GM18508 (cell line): ENCODE results near the gene TNFRSF1A.

ENCODE experiments used
- ATAC-seq: cut with Tn5 transposase; IDR thresholded peaks from one replicate; pipeline ENCODE4 v1.9.1; 2021; ENCODE audit warnings: moderate number of reproducible peaks; ENCODE audit not compliant: insufficient read depth, unreplicated experiment

The TNFRSF1A gene

DNA sequence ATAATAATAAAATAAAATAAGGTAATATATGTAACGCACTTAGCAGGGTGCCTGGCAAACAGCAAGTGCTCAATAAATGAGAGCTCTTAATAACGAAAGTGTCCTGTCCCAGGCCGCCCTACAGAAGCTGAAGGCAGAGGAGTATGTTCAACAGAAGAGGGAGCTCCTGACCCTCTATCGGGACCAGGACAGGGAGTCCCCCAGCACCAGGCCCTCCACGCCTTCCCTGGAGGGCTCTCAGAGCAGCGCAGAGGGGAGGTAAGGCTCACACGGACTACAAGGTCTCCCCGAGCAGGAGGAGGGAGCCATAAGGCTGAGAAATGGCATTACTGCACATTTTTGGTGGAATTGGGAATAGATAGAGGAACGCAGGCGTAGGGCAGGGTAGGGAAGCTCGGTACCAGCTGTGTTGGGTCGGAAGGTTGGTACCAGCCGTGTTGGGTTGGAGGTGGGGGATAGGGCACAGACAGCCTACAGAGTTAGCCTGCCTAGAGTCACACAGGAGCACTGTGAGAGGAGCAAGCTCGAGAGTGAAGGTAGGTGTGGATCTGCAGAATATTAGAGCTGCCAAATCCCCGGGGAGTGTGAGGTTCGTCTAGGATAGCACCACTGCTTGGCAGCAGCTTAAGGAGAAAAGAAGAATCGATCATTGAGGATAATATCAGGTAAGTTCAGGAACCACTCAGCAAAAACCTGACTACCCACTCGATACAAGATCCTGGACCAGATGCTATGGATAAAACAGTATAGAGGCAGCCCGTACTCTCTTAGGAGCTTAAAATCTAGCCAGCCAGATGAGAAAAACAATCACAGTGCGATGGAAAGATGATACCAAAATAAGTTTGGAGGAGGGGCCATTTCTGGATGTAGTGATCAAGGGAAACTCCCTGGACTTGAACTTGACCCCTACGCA is 15.3 kb downstream of the TNFRSF1A start:
- ATAC-seq: no peak

- ATAC-seq: no peak
Observed at GRCh38 chr12:6324936-6325750, 16.7 kb downstream of the TNFRSF1A start.

DNA sequence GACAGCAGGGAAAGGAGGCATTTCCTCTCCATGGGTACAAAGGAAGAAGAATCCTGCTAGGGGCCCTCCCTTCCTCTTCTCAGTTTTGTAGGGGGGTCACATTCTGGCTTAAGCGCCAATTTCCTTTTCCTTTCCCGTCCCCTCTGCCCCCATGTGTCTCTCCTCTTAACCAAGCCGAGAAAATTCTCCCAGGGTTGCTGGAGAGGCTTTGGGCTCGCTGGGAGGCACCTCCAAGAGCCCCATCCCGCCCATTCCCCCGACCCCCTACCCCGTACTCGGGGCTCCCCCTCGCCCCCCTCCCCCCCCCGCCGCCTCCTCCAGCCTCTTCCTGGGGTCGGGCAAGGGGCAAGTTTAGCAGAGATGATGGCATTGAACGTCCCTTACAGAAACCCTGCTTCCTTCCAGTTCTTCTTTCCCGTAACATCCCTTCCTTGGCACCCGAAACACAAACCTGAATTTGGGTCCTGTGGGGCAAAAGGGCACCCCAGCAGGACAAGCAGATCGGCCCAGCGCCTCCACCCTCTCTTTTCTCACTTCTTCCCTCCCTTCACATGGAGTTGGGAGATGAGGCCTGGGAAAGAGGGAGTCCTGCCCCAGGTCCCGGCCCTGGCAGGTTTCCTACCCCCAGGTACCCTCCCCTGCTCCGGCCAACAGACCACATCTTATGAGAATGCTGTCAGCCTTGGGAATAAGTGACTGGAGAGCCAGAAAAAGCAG is 17.7 kb downstream of the TNFRSF1A start:
- ATAC-seq: no peak

DNA sequence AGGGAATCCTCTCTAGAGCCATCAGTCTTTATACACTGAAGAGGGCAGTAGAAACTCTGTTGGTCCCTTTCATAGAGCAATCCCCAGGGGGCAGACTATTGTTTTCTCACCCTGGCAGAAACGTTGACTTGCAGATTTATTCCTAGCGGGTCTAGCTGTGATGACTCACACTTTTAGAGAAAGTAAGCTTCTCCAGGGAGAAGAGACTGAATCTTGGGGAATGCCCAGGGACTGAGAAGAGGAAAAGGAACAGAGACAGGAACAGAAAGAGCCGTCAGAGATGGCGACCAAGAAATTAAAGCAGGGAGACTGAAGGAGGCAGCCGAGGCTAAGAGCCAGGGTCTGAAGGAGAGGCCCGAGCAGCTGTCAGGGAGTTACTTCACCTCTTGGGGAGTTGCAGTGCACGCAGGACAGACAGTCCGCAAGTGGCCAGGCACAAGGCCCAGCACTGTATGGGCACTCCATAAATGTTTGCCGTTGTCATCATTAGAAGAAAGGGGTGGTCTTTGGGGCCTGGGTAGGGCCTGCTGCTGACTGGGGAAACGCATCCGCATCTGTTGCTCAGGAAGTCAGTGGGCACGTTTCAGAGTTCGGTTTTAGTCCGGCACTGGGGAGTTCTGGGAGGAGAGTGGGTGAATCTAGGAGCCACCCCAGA is 18.4 kb downstream of the TNFRSF1A start:
- ATAC-seq: no peak

DNA sequence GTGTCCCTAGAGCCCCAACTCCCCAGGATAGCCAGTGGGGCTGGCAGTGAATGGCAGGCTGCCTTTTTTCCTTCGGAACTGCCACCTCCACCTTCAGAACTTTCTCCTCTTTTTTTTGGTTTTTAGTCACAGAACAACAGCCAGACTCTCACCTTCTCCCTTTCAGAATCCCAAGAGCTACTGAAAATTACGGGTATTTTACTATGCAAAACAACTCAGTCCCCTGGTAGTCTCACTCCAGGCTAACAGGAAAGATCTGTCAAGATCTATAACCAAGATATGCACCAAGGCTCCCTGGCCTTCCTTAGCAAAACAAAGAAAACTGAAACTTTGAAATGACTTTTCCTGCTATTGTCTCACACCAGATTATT is 18.9 kb downstream of the TNFRSF1A start:
- ATAC-seq: no peak

DNA sequence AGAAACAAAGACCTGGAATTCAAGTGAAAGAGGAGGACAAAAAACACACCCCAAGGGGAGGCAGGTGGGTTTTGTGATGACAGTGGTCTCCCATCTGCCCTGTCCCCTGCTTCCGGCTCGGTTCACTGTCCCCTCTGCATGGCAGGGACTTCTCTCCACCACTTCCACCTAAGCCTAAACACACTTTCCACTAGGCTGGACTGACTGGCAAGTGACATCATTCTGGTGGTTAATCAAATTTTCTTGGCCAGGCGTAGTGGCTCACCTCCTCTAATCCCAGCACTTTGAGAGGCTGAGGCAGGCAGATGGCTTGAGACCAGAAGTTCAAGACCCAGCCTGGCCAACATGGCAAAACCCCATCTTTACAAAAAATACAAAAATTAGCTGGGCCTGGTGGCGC is 19.5 kb downstream of the TNFRSF1A start:
- no peak for ATAC-seq

- no peak for ATAC-seq
Observed at GRCh38 chr12:6321905-6322304, 20.0 kb downstream of the TNFRSF1A start.

DNA sequence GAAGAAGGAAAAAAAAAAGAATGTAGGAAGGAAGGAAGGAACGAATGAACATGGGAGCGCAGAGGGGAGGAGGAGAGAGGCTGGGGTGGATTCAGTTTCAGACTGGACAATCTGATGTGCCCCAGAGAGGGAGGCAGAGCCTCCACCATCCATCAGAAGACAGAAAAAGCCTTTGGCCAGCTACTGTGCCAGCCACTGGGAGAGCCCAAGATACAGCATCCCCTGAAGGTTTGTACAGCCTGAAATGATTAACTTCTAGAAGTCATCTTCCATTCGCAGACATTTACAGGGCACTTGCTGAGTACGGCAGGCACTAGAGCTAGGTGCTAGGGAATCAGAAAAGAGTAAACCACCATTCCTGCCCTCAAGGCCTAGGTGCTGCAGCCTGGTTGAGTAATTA is 22.4 kb downstream of the TNFRSF1A start:
- ATAC-seq: no peak

- no peak for ATAC-seq
Observed at GRCh38 chr12:6318440-6318879, 23.4 kb downstream of the TNFRSF1A start.

DNA sequence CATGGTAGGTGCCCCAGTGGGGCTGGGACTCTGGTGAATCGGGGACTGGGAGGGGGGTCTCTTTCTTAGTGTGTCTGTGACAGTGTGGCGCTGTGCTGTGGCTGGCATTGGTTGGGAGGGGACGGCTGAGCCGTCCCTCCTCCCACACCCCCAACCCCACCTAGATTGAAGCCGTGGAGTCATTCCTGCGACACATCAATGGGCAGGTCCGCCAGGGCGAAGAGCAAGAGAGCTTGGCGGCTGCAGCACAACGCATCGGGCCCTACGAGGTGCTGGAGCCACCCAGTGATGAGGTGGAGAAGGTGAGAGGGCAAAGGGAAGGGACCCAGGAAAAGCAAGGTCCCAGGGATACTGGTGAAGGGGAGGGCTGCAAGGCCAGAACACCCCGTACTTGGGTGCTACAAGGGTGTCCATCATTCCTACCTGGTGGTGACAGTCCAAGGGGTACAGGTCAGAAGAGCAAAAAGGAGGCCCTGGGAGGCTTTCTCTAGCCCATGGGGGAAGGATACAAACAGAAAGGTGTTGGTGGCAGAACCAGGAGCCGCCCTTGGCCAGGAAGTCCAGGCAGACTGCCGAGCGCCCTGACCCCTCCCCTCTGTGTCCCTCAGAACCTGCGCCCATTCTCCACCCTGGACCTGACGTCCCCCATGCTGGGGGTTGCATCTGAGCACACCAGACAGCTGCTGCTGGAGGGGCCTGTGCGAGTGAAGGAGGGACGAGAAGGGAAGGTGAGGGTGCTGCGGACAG is 24.0 kb downstream of the TNFRSF1A start:
- no peak for ATAC-seq

- ATAC-seq: no peak
Observed at GRCh38 chr12:6316921-6317692, 24.8 kb downstream of the TNFRSF1A start.

GRCh38 chr12:6315704-6316597 is 25.9 kb downstream of the TNFRSF1A start:
- ATAC-seq: no peak

DNA sequence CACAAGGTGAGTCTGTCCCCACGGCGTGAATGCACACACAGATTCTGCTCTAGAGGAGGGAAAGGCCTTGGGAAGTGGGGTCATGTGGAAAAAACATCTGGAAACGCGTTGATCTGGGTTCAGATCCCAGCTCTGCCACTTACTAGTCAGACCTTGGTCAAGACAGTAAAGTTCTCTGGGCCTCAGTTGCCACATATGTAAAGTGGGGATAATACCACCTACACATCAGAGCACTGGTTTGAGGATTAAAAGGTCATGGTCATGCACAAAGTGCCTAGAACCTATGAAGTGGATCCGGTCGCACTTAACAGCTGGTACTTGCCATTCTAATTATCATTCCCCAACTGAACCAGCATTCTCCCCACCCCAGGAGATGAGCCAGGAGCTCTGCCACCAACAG is 26.7 kb downstream of the TNFRSF1A start:
- no peak for ATAC-seq

DNA sequence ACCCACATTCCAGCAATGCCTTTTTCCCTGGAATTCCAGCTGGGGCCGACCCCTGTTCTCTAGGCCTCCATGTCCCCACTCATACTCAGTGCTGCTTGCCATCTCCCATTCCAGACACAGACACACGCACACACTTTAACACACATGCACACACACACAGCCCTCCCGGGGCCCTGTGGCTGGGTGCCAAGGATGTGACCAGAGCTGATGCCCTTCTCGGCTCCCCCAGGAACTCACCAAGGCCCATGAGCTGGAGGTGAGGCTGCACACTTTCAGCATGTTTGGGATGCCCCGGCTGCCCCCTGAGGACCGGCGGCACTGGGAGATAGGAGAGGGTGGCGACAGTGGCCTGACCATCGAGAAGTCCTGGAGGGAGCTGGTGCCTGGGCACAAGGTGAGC is 27.1 kb downstream of the TNFRSF1A start:
- no peak for ATAC-seq

DNA sequence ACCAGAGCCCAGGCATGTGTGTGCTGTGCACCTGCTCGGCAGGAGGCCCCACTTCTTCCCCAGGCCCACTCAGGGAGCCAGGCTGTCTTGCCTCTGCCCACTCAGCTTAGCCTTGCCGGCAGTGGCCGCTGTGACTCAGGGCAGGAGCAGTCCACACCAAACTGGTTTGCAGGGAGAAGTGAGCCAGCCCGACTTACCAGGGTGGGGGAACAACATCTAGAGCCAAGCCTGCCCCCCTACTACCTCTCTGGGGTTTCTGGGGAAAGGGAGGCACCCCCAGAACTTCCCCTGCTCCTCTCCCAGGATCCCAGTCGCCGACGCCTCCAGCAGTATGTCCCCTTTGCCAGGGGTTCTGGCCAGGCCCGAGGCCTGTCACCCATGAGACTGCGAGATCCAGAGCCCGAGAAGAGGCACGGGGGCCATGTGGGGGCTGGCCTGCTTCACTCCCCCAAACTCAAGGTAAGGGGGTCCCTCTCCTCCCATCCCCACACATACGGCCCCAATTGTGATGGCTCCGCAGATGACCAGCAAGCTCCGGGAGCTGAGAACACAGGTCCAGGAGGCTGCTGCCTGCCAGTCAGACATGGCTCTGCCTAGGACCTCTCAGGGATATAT is 28.4 kb downstream of the TNFRSF1A start:
- no peak for ATAC-seq

DNA sequence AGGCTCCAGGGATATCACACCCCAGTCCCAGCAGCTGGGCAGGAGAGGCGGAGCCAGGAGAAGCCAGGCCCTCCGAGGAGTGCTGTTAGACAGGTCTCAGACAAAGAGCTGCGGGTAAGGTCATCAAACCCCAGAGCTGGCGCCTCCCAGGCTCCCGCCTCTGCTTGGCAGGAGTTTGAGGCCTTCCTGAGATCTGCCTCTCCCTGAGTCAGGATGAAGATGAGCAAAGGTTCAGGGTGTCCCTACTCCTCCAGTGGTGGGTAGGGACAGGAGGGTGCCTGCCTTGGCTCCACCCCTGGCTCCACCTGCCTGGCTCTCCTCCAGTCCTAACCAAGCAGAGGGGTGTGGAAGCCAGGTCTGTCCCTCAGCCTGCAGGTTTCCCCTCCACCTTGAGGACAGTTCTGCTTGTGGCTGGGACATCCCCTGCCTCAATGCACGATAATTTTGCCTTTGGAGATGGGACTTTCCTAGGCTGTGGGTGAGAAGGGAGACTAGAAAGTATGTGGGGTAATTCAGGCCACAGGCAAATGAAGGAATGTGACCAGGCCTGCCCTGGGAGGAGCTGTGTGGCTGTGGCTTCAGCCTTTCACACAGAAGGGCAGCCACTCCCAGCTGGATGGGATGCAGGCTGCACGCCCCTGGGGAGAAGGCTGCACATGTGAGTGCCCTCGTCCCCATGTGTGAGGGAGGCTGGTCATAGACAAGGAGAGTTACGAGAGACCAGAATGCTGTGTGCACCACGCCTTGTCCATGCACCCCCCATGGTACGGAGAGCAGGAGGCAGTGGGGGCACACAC is 29.1 kb downstream of the TNFRSF1A start:
- ATAC-seq: no peak
